Heart left ventricle (tissue), 16 donors: ENCODE measurements around the gene BFSP2. TPM values are rescaled to one million over a fixed set of nuclear protein-coding genes. Genes with fewer than 3 reads are reported as not detected.

Experiments used
- ATAC-seq, 4 donors: fragments of 200-7000 bp; cut with Tn5 transposase; one replicate each; pipeline ENCODE4 v1.9.1; 2020 to 2022; ENCODE audit warnings: moderate library complexity in 4 of 4, mild to moderate bottlenecking in 3 of 4, moderate number of reproducible peaks in 1 of 4
- DNase-seq, 5 donors: peaks; one replicate each; pipeline ENCODE4 v3.0.0-alpha.2; 2020
- H3K27ac ChIP-seq, 12 donors: fragments of 200-600 bp; sonication (generic) in 4 of 12; one replicate each; pipeline versions ENCODE4 v1.5.0 to v1.8.0; 2016 to 2022; ENCODE audit warnings: mild to moderate bottlenecking in 2 of 12
- H3K27me3 ChIP-seq, 9 donors: fragments of 200-600 bp; sonication (generic) in 2 of 9; one replicate each; pipeline versions ENCODE4 v1.5.1 to v1.8.0; 2016 to 2022; ENCODE audit warnings: mild to moderate bottlenecking in 3 of 9
- H3K36me3 ChIP-seq, 9 donors: fragments of 200-600 bp; sonication (generic) in 2 of 9; one replicate each; pipeline versions ENCODE4 v1.5.0 to v1.8.0; 2018 to 2022; ENCODE audit warnings: mild to moderate bottlenecking in 2 of 9
- H3K4me1 ChIP-seq, 12 donors: fragments of 200-600 bp; sonication (generic) in 4 of 12; one replicate each; pipeline versions ENCODE4 v1.5.0 to v1.8.0; 2016 to 2022; ENCODE audit warnings: mild to moderate bottlenecking in 3 of 12
- H3K4me3 ChIP-seq, 12 donors: fragments of 200-600 bp; sonication (generic) in 4 of 12; one replicate each; pipeline versions ENCODE4 v1.5.0 to v1.8.0; 2017 to 2022; ENCODE audit warnings: mild to moderate bottlenecking in 9 of 12, moderate library complexity in 4 of 12
- H3K9me3 ChIP-seq, 12 donors: fragments of 200-600 bp; sonication (generic) in 4 of 12; one replicate each; pipeline versions ENCODE4 v1.5.0 to v1.8.0; 2016 to 2022; ENCODE audit warnings: mild to moderate bottlenecking in 1 of 12
- POLR2A ChIP-seq, 2 donors: fragments of 450-650 bp; IDR thresholded peaks; one replicate each; pipeline ENCODE4 v1.6.1; 2017; ENCODE audit warnings: antibody characterized with exemption in 2 of 2, mild to moderate bottlenecking in 2 of 2, moderate library complexity in 2 of 2
- WGBS, 4 donors: extraction: QIAGEN DNeasy Blood & Tissue Kit in 2 of 4; methylation state at CpG; one replicate each; pipeline versions ENCODE4 v1.1.5 to v1.1.7; 2013 to 2018; 5-methylcytosine and 5-hydroxymethylcytosine counted together
- intact Hi-C, 10 donors: fragments of 100-400 bp; cut with DNase I; formaldehyde crosslinking; loops; one replicate each; pipeline versions ENCODE4 v1.11.1 to v1.14.2; 2022
- polyA plus RNA-seq, 2 donors: library from polyadenylated mRNA; stranded (reverse); fragments of 200-250 nt; gene quantifications; one replicate each; pipeline ENCODE4 v1.2.3, GENCODE V29; 2013
- total RNA-seq, 9 donors: library from RNA; depleted of rRNA in 2 of 9; stranded (reverse); fragments of >200 nt in 2 of 9; fragmentation: NEBNext Ultra II Directional in 3 of 9; extraction: Animal tissue kit (Norgen Biotek cat#: 25700) in 3 of 9; gene quantifications; one replicate each; pipeline versions ENCODE4 v1.1.0 to v1.2.4, GENCODE V29; 2016 to 2023
- TF ChIP-seq, protein P1 (sequence below), 12 donors: fragments of 200-600 bp; sonication (generic) in 4 of 12; IDR thresholded peaks; one replicate each; pipeline versions ENCODE4 v1.5.0 to v1.8.0; 2018 to 2022; ENCODE audit warnings: antibody characterized with exemption in 12 of 12, mild to moderate bottlenecking in 5 of 12
- donor health status: ischemic (EF 13 %, LVEDD 7.1; RV severe dilation, severe dysfunction).
- donor health status: healthy with polysubstance abuse.
- donor health status: DM: no; HTN: yes; CAD: no.
- donor health status: DM: no; HTN: no; CAD: no.
- donor health status: ischemic (EF 25% LVEDD 6.9; RV normal size, moderate dysfunction).
- donor health status: ischemic (EF 25% LVEDD 5.7; RV mildly dilated, moderate dysfunction).
- donor health status: healthy.
- donor health status: DM: yes; HTN: yes; CAD: no.
- donor health status: ischemic (EF 35%, LVEDD 5.7; RV mildly dilated, moderate dysfunction).
- donor health status: nonischemic (EF 11% LVEDD 7.7; RV severe dilation, severe dysfunction).
- donor health status: DM: yes; HTN: yes; CAD: no.
- donor health status: PGD.
- donor health status: ischemic (EF 29% LVEDD 5.4; RV normal size, mild dysfunction).
- donor health status: nonischemic (EF 23%, LVEDD 6.1; RV moderate dilation, normal function).

The BFSP2 gene
- total and polyA plus RNA-seq, 11 donors: not detected

DNA sequence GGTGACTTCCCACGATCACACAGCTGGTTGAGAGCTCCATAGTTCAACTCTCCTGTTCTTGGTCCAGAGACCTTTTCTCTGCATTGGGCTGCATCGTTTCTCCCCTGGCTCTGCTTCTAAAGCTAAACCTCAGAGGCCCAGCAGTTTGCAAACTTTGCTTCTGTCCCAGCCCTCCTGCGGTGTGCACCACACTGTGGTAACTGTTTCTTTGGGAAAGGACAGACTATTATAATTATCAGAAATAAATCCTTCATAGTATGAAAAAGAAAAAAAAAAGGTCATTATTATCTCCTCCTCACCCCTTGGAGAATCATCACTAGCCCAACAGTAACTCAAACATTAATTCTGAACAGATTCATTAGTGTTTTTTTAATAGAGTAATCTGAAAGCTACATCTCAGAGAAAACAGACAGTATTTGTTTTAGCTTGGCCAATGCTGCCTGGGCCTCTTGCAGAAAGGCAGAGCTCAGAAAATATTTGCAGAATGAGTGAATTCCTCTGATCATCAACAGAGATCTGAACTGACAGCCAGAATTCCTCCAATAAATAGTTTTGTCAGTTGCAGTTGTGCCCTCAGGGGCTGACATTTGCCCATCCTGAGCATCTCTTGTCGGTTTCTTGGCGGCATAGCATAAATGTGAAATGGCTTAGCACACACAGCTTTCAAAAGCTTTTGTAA lies 52.9 kb downstream of the BFSP2 start:
- ATAC-seq (no peak), DNase-seq (no peak)
- Histone ChIP-seq H3K4me1 (peaks cover 0 to 11% (median 0%) of the 10 kb centered on the region in 12 donors), H3K4me3 (no peak overlapping the region), H3K36me3 (no peaks in the 10 kb centered on the region), H3K27me3 (no peaks in the 10 kb centered on the region), H3K9me3 (no peaks in the 10 kb centered on the region), H3K27ac (no peak overlapping the region)
- WGBS, 4 donors: 62 to 72% (median 67%) methylated on average over 5 of the region's 5 CpGs
- TF ChIP-seq, protein P1, sequence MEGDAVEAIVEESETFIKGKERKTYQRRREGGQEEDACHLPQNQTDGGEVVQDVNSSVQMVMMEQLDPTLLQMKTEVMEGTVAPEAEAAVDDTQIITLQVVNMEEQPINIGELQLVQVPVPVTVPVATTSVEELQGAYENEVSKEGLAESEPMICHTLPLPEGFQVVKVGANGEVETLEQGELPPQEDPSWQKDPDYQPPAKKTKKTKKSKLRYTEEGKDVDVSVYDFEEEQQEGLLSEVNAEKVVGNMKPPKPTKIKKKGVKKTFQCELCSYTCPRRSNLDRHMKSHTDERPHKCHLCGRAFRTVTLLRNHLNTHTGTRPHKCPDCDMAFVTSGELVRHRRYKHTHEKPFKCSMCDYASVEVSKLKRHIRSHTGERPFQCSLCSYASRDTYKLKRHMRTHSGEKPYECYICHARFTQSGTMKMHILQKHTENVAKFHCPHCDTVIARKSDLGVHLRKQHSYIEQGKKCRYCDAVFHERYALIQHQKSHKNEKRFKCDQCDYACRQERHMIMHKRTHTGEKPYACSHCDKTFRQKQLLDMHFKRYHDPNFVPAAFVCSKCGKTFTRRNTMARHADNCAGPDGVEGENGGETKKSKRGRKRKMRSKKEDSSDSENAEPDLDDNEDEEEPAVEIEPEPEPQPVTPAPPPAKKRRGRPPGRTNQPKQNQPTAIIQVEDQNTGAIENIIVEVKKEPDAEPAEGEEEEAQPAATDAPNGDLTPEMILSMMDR (IDR thresholded peaks at IDR 0.05): no peak
- no peak for TF ChIP-seq POLR2A (IDR thresholded peaks at IDR 0.05)
- intact Hi-C loops: no loop called here

DNA sequence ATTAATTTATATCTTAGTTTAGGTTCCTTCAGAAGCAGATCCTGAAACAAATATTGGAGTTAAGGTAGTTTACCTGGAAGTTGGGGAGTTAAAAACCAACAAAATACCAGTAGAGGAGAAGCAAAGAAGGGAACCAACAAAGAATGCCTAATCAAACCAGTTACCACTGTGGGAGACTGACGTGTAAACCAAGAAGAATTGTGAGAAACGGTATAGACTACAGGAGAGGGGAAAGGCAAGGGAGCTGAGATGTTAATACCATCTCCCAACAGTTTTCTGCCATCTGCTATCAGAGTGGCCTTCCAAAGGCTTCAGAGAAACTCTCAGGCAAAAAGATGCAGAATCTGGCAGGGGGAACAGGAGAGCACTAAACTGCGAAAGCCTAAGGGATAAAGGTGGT lies 53.5 kb downstream of the BFSP2 start:
- Histone ChIP-seq H3K36me3 (no peaks in the 10 kb centered on the region), H3K9me3 (no peaks in the 10 kb centered on the region), H3K4me1 (peaks cover 0 to 7% (median 0%) of the 10 kb centered on the region in 12 donors), H3K4me3 (no peak overlapping the region), H3K27me3 (no peaks in the 10 kb centered on the region), H3K27ac (no peak overlapping the region)
- TF ChIP-seq, protein P1 (IDR thresholded peaks at IDR 0.05): no peak
- no peak for TF ChIP-seq POLR2A (IDR thresholded peaks at IDR 0.05)
- intact Hi-C loops: no loop called here
- no peak for DNase-seq
- WGBS, 4 donors: 75 to 80% (median 76%) methylated on average over 3 of the region's 3 CpGs
- ATAC-seq: no peak

DNA sequence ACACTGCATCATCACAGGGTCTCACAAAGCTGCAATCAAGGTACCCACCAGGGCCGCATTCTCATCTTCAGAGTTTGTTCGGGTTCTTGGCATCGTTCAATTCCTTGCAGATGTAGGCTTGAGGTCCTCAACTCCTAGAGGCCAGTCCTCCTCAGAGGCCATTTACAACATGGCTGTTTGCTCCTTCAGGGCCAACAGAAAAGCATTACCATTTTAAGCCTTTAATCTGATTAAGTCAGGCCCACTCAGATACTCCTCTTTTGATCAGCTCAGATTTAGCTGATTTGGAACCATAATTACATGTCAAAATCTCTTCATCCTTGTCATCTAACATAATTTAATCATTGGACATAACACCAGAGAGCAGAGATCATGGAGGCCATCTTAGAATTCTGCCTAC lies 55.4 kb downstream of the BFSP2 start:
- ATAC-seq (no peak), DNase-seq (no peak)
- no peaks in the 10 kb centered on the region for H3K27me3 ChIP-seq
- H3K4me1 ChIP-seq: peaks cover 0 to 11% (median 4%) of the 10 kb centered on the region in 12 donors
- 92 to 98% (median 95%) methylated on average over 3 of the region's 3 CpGs for WGBS, 4 donors
- no peaks in the 10 kb centered on the region for H3K36me3 ChIP-seq
- H3K9me3 ChIP-seq: no peaks in the 10 kb centered on the region
- intact Hi-C loops: no loop called here
- no peak overlapping the region for H3K4me3 ChIP-seq
- no peak overlapping the region for H3K27ac ChIP-seq
- no peak for TF ChIP-seq POLR2A (IDR thresholded peaks at IDR 0.05)
- TF ChIP-seq, protein P1 (IDR thresholded peaks at IDR 0.05): no peak

DNA sequence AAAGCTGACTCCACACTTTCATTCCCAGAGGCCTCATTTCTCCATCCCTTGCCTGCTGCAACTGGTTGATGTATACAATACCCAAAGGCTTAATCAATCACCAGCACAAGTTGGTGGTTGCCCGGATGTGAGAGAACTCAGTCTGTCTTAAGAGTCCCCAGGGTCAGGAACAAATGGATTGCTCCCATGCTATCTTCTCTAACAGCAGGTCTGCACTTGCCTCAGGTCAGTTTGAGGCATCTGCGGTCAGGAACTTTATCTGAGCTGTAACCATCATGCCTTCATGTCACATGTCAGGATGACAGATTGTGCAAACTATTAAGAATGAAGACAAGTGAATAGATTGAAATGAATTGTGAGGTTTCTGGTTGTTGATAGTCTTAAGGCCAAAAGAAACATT lies 56.1 kb downstream of the BFSP2 start:
- H3K27me3 ChIP-seq: no peaks in the 10 kb centered on the region
- ATAC-seq: no peak
- WGBS, 4 donors: 77 to 85% (median 78%) methylated on average over 2 of the region's 2 CpGs
- TF ChIP-seq, protein P1 (IDR thresholded peaks at IDR 0.05): no peak
- TF ChIP-seq POLR2A (IDR thresholded peaks at IDR 0.05): no peak
- H3K4me3 ChIP-seq: no peak overlapping the region
- no peak for DNase-seq
- H3K4me1 ChIP-seq: peaks cover 0 to 15% (median 4%) of the 10 kb centered on the region in 12 donors
- H3K27ac ChIP-seq: no peak overlapping the region
- intact Hi-C loops: no loop called here
- H3K36me3 ChIP-seq: no peaks in the 10 kb centered on the region
- no peaks in the 10 kb centered on the region for H3K9me3 ChIP-seq
